HEK293 (cell line): Measurements from ENCODE around the gene AUH.

Source experiments
- CTCF ChIA-PET: fragments of 350-600 bp; formaldehyde crosslinking; extraction: SDS; loops from one replicate; lab custom pipeline; 2021; ENCODE audit warnings: antibody characterized with exemption; lab: Yijun Ruan, JAX
- POLR2A ChIA-PET: fragments of 300-600 bp; formaldehyde crosslinking; extraction: SDS; loops from one replicate; lab custom pipeline; 2020; ENCODE audit warnings: antibody characterized with exemption, inconsistent platforms; lab: Yijun Ruan, JAX
- H3K27ac ChIP-seq: fragments of 200-500 bp; sonication (Bioruptor generic); 2 replicates; pipeline ENCODE4 v1.5.1; 2014; ENCODE audit warnings: low read depth, low read length, control low read depth, inconsistent platforms; ENCODE audit errors: extremely low read depth
- H3K36me3 ChIP-seq, 2 experiments: fragments of 200-500 bp in 1 of 2; sonication (Bioruptor generic) in 1 of 2; 1 replicate in 1 of 2; 2 replicates in 1 of 2; pipeline ENCODE4 v1.5.1; 2014 to 2017; ENCODE audit warnings: inconsistent platforms in 2 of 2, low read length in 2 of 2; ENCODE audit not compliant: control insufficient read depth in 2 of 2, insufficient read depth in 1 of 2
- H3K4me1 ChIP-seq: fragments of 200-500 bp; sonication (Bioruptor generic); 2 replicates; pipeline ENCODE4 v1.5.1; 2014; ENCODE audit warnings: mild to moderate bottlenecking, low read length, inconsistent platforms; ENCODE audit not compliant: control insufficient read depth, insufficient read depth
- H3K4me3 ChIP-seq: 2 replicates; pipeline ENCODE4 v1.5.1; 2011; ENCODE audit warnings: low read depth, mild to moderate bottlenecking, control low read depth, low read length, moderate library complexity
- H3K9me3 ChIP-seq: fragments of 200-500 bp; sonication (Bioruptor generic); 2 replicates; pipeline ENCODE4 v1.5.1; 2014; ENCODE audit warnings: low read depth, low read length, inconsistent platforms; ENCODE audit not compliant: control insufficient read depth, insufficient read depth
- BCL11A ChIP-seq: fragments of 450-650 bp; formaldehyde crosslinking; IDR thresholded peaks from 2 replicates; pipeline ENCODE4 v1.5.1; 2016; ENCODE audit warnings: low read depth, missing biosample characterization, missing genetic modification characterization
- EGR2 ChIP-seq: fragments of 450-650 bp; formaldehyde crosslinking; IDR thresholded peaks from 2 replicates; pipeline ENCODE4 v1.5.1; 2016; ENCODE audit warnings: low read depth, missing biosample characterization, missing genetic modification characterization
- KLF7 ChIP-seq: fragments of 450-650 bp; formaldehyde crosslinking; IDR thresholded peaks from 2 replicates; pipeline ENCODE4 v1.5.1; 2016; ENCODE audit warnings: missing biosample characterization, missing genetic modification characterization, borderline replicate concordance
- KLF9 ChIP-seq: fragments of 450-650 bp; formaldehyde crosslinking; IDR thresholded peaks from 2 replicates; pipeline ENCODE4 v1.5.1; 2016; ENCODE audit warnings: missing biosample characterization, missing genetic modification characterization, low read depth
- OVOL3 ChIP-seq: fragments of 450-650 bp; formaldehyde crosslinking; IDR thresholded peaks from 2 replicates; pipeline ENCODE4 v1.5.1; 2016; ENCODE audit warnings: missing biosample characterization, missing genetic modification characterization
- ZBTB8A ChIP-seq: fragments of 450-650 bp; formaldehyde crosslinking; IDR thresholded peaks from 2 replicates; pipeline ENCODE4 v1.5.1; 2016; ENCODE audit warnings: missing biosample characterization, missing genetic modification characterization
- ZFP41 ChIP-seq: fragments of 450-650 bp; formaldehyde crosslinking; IDR thresholded peaks from 2 replicates; pipeline ENCODE4 v1.5.1; 2016; ENCODE audit warnings: missing biosample characterization, missing genetic modification characterization, borderline replicate concordance
- ZIC2 ChIP-seq: fragments of 450-650 bp; formaldehyde crosslinking; IDR thresholded peaks from 2 replicates; pipeline ENCODE4 v1.5.1; 2016; ENCODE audit warnings: missing biosample characterization, missing genetic modification characterization
- ZNF155 ChIP-seq: fragments of 450-650 bp; formaldehyde crosslinking; IDR thresholded peaks from 2 replicates; pipeline ENCODE4 v1.5.1; 2016; ENCODE audit warnings: missing biosample characterization, missing genetic modification characterization
- ZNF157 ChIP-seq: fragments of 450-650 bp; formaldehyde crosslinking; IDR thresholded peaks from 2 replicates; pipeline ENCODE4 v1.5.1; 2016; ENCODE audit warnings: missing biosample characterization, missing genetic modification characterization
- ZNF24 ChIP-seq: fragments of 450-650 bp; formaldehyde crosslinking; IDR thresholded peaks from 2 replicates; pipeline ENCODE4 v1.5.1; 2016; ENCODE audit warnings: missing biosample characterization, missing genetic modification characterization
- ZNF274 ChIP-seq, 2 experiments: fragments of 200-500 bp in 1 of 2; fragments of 450-650 bp in 1 of 2; sonication (Bioruptor generic) in 1 of 2; formaldehyde crosslinking in 1 of 2; IDR thresholded peaks; 2 replicates each; pipeline versions ENCODE4 v1.5.1 to v1.6.1; 2014 to 2016; ENCODE audit warnings: borderline replicate concordance in 1 of 2, inconsistent platforms in 1 of 2, low read length in 1 of 2, missing biosample characterization in 1 of 2, missing genetic modification characterization in 1 of 2
- ZNF354C ChIP-seq: fragments of 450-650 bp; formaldehyde crosslinking; IDR thresholded peaks from 2 replicates; pipeline ENCODE4 v1.5.1; 2016; ENCODE audit warnings: missing biosample characterization, missing genetic modification characterization, low read depth, borderline replicate concordance
- ZNF391 ChIP-seq: fragments of 450-650 bp; formaldehyde crosslinking; IDR thresholded peaks from 2 replicates; pipeline ENCODE4 v1.5.1; 2016; ENCODE audit warnings: low read depth, missing biosample characterization, missing genetic modification characterization, borderline replicate concordance
- ZNF416 ChIP-seq: fragments of 450-650 bp; formaldehyde crosslinking; IDR thresholded peaks from 2 replicates; pipeline ENCODE4 v1.5.1; 2016; ENCODE audit warnings: missing biosample characterization, missing genetic modification characterization
- ZNF510 ChIP-seq: fragments of 450-650 bp; formaldehyde crosslinking; IDR thresholded peaks from 2 replicates; pipeline ENCODE4 v1.5.1; 2018; ENCODE audit warnings: mild to moderate bottlenecking, missing genetic modification characterization, missing biosample characterization; ENCODE audit not compliant: insufficient replicate concordance
- ZNF596 ChIP-seq: fragments of 450-650 bp; IDR thresholded peaks from 2 replicates; pipeline ENCODE4 v1.5.0; 2018; ENCODE audit warnings: missing biosample characterization, mild to moderate bottlenecking, missing genetic modification characterization, moderate library complexity
- ZNF610 ChIP-seq: fragments of 450-650 bp; formaldehyde crosslinking; IDR thresholded peaks from 2 replicates; pipeline ENCODE4 v1.5.1; 2016; ENCODE audit warnings: missing biosample characterization, missing genetic modification characterization, borderline replicate concordance
- ZNF621 ChIP-seq: fragments of 450-650 bp; formaldehyde crosslinking; IDR thresholded peaks from 2 replicates; pipeline ENCODE4 v1.5.1; 2017; ENCODE audit warnings: missing biosample characterization, missing genetic modification characterization
- ZNF624 ChIP-seq: fragments of 450-650 bp; formaldehyde crosslinking; IDR thresholded peaks from 2 replicates; pipeline ENCODE4 v1.5.1; 2017; ENCODE audit warnings: missing biosample characterization, missing genetic modification characterization
- ZNF629 ChIP-seq: fragments of 450-650 bp; formaldehyde crosslinking; IDR thresholded peaks from 2 replicates; pipeline ENCODE4 v1.5.1; 2017; ENCODE audit warnings: missing biosample characterization, missing genetic modification characterization
- ZNF664 ChIP-seq: fragments of 450-650 bp; formaldehyde crosslinking; IDR thresholded peaks from 2 replicates; pipeline ENCODE4 v1.5.1; 2016; ENCODE audit warnings: missing biosample characterization, missing genetic modification characterization
- ZNF747 ChIP-seq: fragments of 450-650 bp; formaldehyde crosslinking; IDR thresholded peaks from 2 replicates; pipeline ENCODE4 v1.5.1; 2016; ENCODE audit warnings: missing biosample characterization, missing genetic modification characterization
- ZSCAN18 ChIP-seq: fragments of 450-650 bp; formaldehyde crosslinking; IDR thresholded peaks from 2 replicates; pipeline ENCODE4 v1.5.1; 2016; ENCODE audit warnings: missing biosample characterization, missing genetic modification characterization
- ZSCAN5A ChIP-seq: fragments of 450-650 bp; formaldehyde crosslinking; IDR thresholded peaks from 2 replicates; pipeline ENCODE4 v1.5.1; 2016; ENCODE audit warnings: missing biosample characterization, missing genetic modification characterization
- TF ChIP-seq, protein P1 (sequence below): fragments of 450-650 bp; formaldehyde crosslinking; IDR thresholded peaks from 2 replicates; pipeline ENCODE4 v1.5.1; 2016; ENCODE audit warnings: missing biosample characterization, missing genetic modification characterization
- TF ChIP-seq, protein P2 (sequence below): fragments of 450-650 bp; formaldehyde crosslinking; IDR thresholded peaks from 2 replicates; pipeline ENCODE4 v1.5.1; 2016; ENCODE audit warnings: missing biosample characterization, missing genetic modification characterization
- TF ChIP-seq, protein P3 (sequence below): fragments of 450-650 bp; IDR thresholded peaks from 2 replicates; pipeline ENCODE4 v1.5.1; 2018; ENCODE audit warnings: missing biosample characterization, missing genetic modification characterization

The AUH gene

GRCh38 chr9:91298311-91298710 is 63.4 kb downstream of the AUH start:
- H3K27ac ChIP-seq = no peak overlapping the region
- no peak overlapping the region for H3K4me3 ChIP-seq
- ChIA-PET CTCF (no interaction called here), POLR2A (no interaction called here)
- no peaks in the 10 kb centered on the region for H3K4me1 ChIP-seq
- H3K36me3 ChIP-seq = peaks cover 0 to 20% of the 10 kb centered on the region in 2 experiments; a peak in 2 of 3 replicates
- TF ChIP-seq EGR2 (tag by site-specific recombination) = no peak
- no peaks in the 10 kb centered on the region for H3K9me3 ChIP-seq

GRCh38 chr9:91297306-91297705 is 64.4 kb downstream of the AUH start:
- H3K4me1 ChIP-seq = no peaks in the 10 kb centered on the region
- ChIA-PET CTCF (no interaction called here), POLR2A (no interaction called here)

DNA sequence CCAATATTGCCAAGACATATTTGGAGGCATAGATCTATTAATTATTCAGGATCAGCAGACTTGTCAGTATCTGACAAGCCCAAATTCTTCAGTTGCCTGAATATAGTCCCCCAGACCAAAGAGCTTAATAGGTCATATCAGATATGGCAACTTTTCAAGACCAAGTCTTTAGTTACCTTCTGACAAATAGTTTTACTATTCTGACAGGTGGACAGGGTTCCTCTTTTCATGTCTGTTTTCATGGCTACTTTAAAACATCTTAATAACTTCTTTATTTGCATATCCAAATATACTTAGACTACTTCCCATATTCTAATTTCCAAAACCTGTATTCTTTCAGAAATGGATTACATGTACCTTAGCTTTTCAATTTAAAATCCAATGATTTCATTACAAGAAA is 65.4 kb downstream of the AUH start:
- Histone ChIP-seq H3K36me3 (peaks cover 0 to 30% of the 10 kb centered on the region in 2 experiments; a peak in 2 of 3 replicates), H3K27ac (no peak overlapping the region), H3K9me3 (no peaks in the 10 kb centered on the region), H3K4me1 (no peaks in the 10 kb centered on the region), H3K4me3 (no peak overlapping the region)
- CTCF ChIA-PET = interaction anchor here (0.6 to 0.7 kb wide), 2 partner anchors 20 to 311 kb away, joined by 3 read pairs; no protein-coding TSS in a partner anchor
- POLR2A ChIA-PET = no interaction called here
- TF ChIP-seq ZNF621 (tag by site-specific recombination) (no peak), KLF7 (no peak), ZBTB8A (no peak), OVOL3 (tag by site-specific recombination) (no peak), ZIC2 (tag by site-specific recombination) (no peak), ZNF155 (tag by site-specific recombination) (no peak), ZNF664 (tag by site-specific recombination) (no peak), BCL11A (no peak), ZNF596 (tag by site-specific recombination) (no peak), ZNF24 (tag by site-specific recombination) (no peak), ZSCAN18 (tag by site-specific recombination) (no peak), ZNF354C (tag by site-specific recombination) (no peak), ZSCAN5A (tag by site-specific recombination) (no peak)

More at GRCh38 chr9:91297306-91297705, 64.4 kb downstream of the AUH start:
- peaks cover 0 to 29% of the 10 kb centered on the region in 2 experiments; a peak in 2 of 3 replicates for H3K36me3 ChIP-seq
- no peak overlapping the region for H3K27ac ChIP-seq
- TF ChIP-seq ZNF157 (tag by site-specific recombination) (no peak), ZIC2 (tag by site-specific recombination) (no peak), ZNF416 (tag by site-specific recombination) (no peak), ZNF624 (tag by site-specific recombination) (no peak), KLF9 (tag by site-specific recombination) (no peak), ZNF391 (tag by site-specific recombination) (no peak), ZNF610 (tag by site-specific recombination) (no peak), ZNF629 (no peak), ZFP41 (tag by site-specific recombination) (no peak), ZNF274 (IDR thresholded peaks at IDR 0.05; ENCODE audit: low read length) (no peak), ZNF274 (tag by site-specific recombination; IDR thresholded peaks at IDR 0.05; ENCODE audit: borderline replicate concordance) (no peak), ZNF510 (tag by site-specific recombination) (no peak), ZNF747 (tag by site-specific recombination) (no peak)
- TF ChIP-seq, protein P1, sequence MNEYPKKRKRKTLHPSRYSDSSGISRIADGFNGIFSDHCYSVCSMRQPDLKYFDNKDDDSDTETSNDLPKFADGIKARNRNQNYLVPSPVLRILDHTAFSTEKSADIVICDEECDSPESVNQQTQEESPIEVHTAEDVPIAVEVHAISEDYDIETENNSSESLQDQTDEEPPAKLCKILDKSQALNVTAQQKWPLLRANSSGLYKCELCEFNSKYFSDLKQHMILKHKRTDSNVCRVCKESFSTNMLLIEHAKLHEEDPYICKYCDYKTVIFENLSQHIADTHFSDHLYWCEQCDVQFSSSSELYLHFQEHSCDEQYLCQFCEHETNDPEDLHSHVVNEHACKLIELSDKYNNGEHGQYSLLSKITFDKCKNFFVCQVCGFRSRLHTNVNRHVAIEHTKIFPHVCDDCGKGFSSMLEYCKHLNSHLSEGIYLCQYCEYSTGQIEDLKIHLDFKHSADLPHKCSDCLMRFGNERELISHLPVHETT (tag by site-specific recombination) = no peak
- TF ChIP-seq, protein P2, sequence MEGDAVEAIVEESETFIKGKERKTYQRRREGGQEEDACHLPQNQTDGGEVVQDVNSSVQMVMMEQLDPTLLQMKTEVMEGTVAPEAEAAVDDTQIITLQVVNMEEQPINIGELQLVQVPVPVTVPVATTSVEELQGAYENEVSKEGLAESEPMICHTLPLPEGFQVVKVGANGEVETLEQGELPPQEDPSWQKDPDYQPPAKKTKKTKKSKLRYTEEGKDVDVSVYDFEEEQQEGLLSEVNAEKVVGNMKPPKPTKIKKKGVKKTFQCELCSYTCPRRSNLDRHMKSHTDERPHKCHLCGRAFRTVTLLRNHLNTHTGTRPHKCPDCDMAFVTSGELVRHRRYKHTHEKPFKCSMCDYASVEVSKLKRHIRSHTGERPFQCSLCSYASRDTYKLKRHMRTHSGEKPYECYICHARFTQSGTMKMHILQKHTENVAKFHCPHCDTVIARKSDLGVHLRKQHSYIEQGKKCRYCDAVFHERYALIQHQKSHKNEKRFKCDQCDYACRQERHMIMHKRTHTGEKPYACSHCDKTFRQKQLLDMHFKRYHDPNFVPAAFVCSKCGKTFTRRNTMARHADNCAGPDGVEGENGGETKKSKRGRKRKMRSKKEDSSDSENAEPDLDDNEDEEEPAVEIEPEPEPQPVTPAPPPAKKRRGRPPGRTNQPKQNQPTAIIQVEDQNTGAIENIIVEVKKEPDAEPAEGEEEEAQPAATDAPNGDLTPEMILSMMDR (tag by site-specific recombination) = no peak
- TF ChIP-seq, protein P3, sequence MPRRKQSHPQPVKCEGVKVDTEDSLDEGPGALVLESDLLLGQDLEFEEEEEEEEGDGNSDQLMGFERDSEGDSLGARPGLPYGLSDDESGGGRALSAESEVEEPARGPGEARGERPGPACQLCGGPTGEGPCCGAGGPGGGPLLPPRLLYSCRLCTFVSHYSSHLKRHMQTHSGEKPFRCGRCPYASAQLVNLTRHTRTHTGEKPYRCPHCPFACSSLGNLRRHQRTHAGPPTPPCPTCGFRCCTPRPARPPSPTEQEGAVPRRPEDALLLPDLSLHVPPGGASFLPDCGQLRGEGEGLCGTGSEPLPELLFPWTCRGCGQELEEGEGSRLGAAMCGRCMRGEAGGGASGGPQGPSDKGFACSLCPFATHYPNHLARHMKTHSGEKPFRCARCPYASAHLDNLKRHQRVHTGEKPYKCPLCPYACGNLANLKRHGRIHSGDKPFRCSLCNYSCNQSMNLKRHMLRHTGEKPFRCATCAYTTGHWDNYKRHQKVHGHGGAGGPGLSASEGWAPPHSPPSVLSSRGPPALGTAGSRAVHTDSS (tag by site-specific recombination) = no peak
- no peaks in the 10 kb centered on the region for H3K9me3 ChIP-seq
- H3K4me3 ChIP-seq = no peak overlapping the region
